ENCODE data around the gene SV2C. TPM values are rescaled to one million over a fixed set of nuclear protein-coding genes. Genes with fewer than 3 reads are reported as not detected.

The SV2C gene
- total RNA-seq, 1 experiment from 2014 or later = 0.09 TPM

DNA sequence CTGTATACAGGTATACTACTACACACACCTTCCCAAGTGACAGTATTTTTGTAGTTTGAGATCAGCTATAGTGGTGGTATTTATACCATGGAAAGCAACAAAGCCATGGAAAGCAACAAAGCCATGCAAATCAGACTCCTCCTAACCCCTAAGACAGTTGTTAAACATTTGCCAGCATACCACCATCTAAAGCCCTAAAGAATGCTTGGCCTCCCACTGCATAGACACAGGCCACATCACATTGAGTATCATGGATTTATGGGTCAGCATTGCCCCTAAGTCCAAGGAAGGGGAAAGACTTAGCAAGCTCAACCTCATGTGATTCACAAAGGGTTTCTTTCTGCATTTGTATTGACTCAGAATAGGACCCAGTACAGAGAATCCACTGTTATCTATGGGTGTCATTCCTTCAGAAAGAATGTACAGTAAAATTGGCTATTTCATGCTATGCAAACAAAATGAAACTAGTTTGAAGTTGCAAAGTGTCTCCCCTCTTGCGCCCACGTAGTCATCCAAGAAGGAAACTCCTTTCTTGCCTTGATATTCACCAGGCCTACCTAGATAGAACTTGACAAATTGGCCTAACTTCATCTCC, 249.5 kb downstream of the SV2C start (continued):
- TF ChIP-seq, protein P1, sequence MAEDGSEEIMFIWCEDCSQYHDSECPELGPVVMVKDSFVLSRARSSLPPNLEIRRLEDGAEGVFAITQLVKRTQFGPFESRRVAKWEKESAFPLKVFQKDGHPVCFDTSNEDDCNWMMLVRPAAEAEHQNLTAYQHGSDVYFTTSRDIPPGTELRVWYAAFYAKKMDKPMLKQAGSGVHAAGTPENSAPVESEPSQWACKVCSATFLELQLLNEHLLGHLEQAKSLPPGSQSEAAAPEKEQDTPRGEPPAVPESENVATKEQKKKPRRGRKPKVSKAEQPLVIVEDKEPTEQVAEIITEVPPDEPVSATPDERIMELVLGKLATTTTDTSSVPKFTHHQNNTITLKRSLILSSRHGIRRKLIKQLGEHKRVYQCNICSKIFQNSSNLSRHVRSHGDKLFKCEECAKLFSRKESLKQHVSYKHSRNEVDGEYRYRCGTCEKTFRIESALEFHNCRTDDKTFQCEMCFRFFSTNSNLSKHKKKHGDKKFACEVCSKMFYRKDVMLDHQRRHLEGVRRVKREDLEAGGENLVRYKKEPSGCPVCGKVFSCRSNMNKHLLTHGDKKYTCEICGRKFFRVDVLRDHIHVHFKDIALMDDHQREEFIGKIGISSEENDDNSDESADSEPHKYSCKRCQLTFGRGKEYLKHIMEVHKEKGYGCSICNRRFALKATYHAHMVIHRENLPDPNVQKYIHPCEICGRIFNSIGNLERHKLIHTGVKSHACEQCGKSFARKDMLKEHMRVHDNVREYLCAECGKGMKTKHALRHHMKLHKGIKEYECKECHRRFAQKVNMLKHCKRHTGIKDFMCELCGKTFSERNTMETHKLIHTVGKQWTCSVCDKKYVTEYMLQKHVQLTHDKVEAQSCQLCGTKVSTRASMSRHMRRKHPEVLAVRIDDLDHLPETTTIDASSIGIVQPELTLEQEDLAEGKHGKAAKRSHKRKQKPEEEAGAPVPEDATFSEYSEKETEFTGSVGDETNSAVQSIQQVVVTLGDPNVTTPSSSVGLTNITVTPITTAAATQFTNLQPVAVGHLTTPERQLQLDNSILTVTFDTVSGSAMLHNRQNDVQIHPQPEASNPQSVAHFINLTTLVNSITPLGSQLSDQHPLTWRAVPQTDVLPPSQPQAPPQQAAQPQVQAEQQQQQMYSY (CRISPR knock-in tag; IDR thresholded peaks at IDR 0.05) = no peak
- no peak for TF ChIP-seq MYBL2 (CRISPR knock-in tag; IDR thresholded peaks at IDR 0.05)
- TF ChIP-seq, protein P2, sequence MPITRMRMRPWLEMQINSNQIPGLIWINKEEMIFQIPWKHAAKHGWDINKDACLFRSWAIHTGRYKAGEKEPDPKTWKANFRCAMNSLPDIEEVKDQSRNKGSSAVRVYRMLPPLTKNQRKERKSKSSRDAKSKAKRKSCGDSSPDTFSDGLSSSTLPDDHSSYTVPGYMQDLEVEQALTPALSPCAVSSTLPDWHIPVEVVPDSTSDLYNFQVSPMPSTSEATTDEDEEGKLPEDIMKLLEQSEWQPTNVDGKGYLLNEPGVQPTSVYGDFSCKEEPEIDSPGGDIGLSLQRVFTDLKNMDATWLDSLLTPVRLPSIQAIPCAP (CRISPR knock-in tag; IDR thresholded peaks at IDR 0.05) = no peak
- no peak for TF ChIP-seq CBFB (CRISPR knock-in tag; IDR thresholded peaks at IDR 0.05; ENCODE audit: low read depth)
- TF ChIP-seq, protein P3, sequence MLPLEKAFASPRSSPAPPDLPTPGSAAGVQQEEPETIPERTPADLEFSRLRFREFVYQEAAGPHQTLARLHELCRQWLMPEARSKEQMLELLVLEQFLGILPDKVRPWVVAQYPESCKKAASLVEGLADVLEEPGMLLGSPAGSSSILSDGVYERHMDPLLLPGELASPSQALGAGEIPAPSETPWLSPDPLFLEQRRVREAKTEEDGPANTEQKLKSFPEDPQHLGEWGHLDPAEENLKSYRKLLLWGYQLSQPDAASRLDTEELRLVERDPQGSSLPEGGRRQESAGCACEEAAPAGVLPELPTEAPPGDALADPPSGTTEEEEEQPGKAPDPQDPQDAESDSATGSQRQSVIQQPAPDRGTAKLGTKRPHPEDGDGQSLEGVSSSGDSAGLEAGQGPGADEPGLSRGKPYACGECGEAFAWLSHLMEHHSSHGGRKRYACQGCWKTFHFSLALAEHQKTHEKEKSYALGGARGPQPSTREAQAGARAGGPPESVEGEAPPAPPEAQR (CRISPR knock-in tag; IDR thresholded peaks at IDR 0.05) = no peak
- TF ChIP-seq ZNF121 (CRISPR knock-in tag; IDR thresholded peaks at IDR 0.05) = no peak
- no peak for TF ChIP-seq TCF7 (CRISPR knock-in tag; IDR thresholded peaks at IDR 0.05; ENCODE audit: low read depth)
- TF ChIP-seq, protein P4, sequence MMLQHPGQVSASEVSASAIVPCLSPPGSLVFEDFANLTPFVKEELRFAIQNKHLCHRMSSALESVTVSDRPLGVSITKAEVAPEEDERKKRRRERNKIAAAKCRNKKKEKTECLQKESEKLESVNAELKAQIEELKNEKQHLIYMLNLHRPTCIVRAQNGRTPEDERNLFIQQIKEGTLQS (CRISPR knock-in tag; conservative IDR thresholded peaks at IDR 0.05) = no peak
- TF ChIP-seq, protein P5, sequence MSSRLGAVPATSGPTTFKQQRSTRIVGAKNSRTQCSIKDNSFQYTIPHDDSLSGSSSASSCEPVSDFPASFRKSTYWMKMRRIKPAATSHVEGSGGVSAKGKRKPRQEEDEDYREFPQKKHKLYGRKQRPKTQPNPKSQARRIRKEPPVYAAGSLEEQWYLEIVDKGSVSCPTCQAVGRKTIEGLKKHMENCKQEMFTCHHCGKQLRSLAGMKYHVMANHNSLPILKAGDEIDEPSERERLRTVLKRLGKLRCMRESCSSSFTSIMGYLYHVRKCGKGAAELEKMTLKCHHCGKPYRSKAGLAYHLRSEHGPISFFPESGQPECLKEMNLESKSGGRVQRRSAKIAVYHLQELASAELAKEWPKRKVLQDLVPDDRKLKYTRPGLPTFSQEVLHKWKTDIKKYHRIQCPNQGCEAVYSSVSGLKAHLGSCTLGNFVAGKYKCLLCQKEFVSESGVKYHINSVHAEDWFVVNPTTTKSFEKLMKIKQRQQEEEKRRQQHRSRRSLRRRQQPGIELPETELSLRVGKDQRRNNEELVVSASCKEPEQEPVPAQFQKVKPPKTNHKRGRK (CRISPR knock-in tag; IDR thresholded peaks at IDR 0.05; ENCODE audit: borderline replicate concordance) = no peak

DNA sequence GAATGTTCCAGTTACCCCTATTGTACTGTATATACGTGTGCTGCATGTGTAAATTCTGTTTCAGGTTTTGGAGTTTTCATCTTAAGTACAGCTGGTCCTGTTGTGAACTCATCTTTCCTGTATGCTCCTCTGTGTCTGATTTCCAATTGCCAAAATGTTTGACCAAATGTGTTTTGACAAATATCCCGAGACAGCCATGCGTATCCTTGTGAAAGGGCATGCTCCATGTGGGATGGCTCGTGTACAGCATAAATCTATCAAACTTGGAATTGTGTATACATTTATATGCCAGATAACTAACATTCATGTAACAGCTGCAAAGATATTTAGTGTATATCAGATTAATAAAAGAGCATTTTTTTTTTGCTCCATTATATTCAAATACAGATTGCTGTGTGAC, 250.4 kb downstream of the SV2C start:
- DNase-seq (ENCODE audit: low spot score) (no peak), ATAC-seq (no peak)
- peaks cover 3% of the 10 kb centered on the region for H3K27me3 Mint-ChIP-seq (ENCODE audit: low read depth)
- no peak for TF ChIP-seq OVOL2 (CRISPR knock-in tag; IDR thresholded peaks at IDR 0.05; ENCODE audit: borderline replicate concordance)
- TF ChIP-seq, protein P4 (CRISPR knock-in tag; conservative IDR thresholded peaks at IDR 0.05) = no peak
- TF ChIP-seq, protein P6, sequence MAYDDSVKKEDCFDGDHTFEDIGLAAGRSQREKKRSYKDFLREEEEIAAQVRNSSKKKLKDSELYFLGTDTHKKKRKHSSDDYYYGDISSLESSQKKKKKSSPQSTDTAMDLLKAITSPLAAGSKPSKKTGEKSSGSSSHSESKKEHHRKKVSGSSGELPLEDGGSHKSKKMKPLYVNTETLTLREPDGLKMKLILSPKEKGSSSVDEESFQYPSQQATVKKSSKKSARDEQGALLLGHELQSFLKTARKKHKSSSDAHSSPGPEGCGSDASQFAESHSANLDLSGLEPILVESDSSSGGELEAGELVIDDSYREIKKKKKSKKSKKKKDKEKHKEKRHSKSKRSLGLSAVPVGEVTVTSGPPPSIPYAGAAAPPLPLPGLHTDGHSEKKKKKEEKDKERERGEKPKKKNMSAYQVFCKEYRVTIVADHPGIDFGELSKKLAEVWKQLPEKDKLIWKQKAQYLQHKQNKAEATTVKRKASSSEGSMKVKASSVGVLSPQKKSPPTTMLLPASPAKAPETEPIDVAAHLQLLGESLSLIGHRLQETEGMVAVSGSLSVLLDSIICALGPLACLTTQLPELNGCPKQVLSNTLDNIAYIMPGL (CRISPR knock-in tag; IDR thresholded peaks at IDR 0.05) = no peak
- TF ChIP-seq ETV6 (CRISPR knock-in tag; IDR thresholded peaks at IDR 0.05) = no peak
- no peak for TF ChIP-seq SMAD4 (CRISPR knock-in tag; IDR thresholded peaks at IDR 0.05)
- TF ChIP-seq ZNF416 (CRISPR knock-in tag; IDR thresholded peaks at IDR 0.05) = no peak
- no peak for TF ChIP-seq PRRX2 (CRISPR knock-in tag; IDR thresholded peaks at IDR 0.05)
- TF ChIP-seq NR2C2 (CRISPR knock-in tag; IDR thresholded peaks at IDR 0.05) = no peak
- TF ChIP-seq, protein P5 (CRISPR knock-in tag; IDR thresholded peaks at IDR 0.05; ENCODE audit: borderline replicate concordance) = no peak
- ChIA-PET CTCF (no interaction called here), POLR2A (no interaction called here)
- peaks cover 23% of the 10 kb centered on the region for H3K36me3 Mint-ChIP-seq
- peaks cover 22% of the 10 kb centered on the region for H3K9me3 Mint-ChIP-seq
- H3K4me1 Mint-ChIP-seq = peaks cover 31% of the 10 kb centered on the region
- H3K27ac Mint-ChIP-seq = no peak overlapping the region
- no peak overlapping the region for H3K4me3 Mint-ChIP-seq
